B cell (primary cell): ENCODE results near the gene HMG20A. TPM values are rescaled to one million over a fixed set of nuclear protein-coding genes. Genes with fewer than 3 reads are reported as not detected.

Experiments used
- ATAC-seq: fragments of 200-7000 bp; cut with Tn5 transposase; one replicate; pipeline ENCODE4 v1.10.0; 2021; ENCODE audit warnings: low read depth, mild to moderate bottlenecking, moderate number of reproducible peaks, moderate library complexity
- CTCF ChIA-PET: fragments of 350-600 bp; sonication (Branson Sonifier 250); formaldehyde crosslinking; loops from one replicate; lab custom pipeline; 2021; ENCODE audit warnings: antibody characterized with exemption, inconsistent platforms; lab: Charles Lee
- POLR2A ChIA-PET: fragments of 350-600 bp; sonication (Branson Sonifier 250); formaldehyde crosslinking; loops from one replicate; lab custom pipeline; 2021; ENCODE audit warnings: antibody characterized with exemption; lab: Charles Lee
- DNase-seq: peaks from one replicate; pipeline ENCODE4 v3.0.0; 2013
- H2AFZ ChIP-seq: 2 replicates; pipeline ENCODE4 v1.6.1; 2012; ENCODE audit warnings: mild to moderate bottlenecking, low read depth, low read length; ENCODE audit not compliant: insufficient read depth, poor library complexity, severe bottlenecking
- H3K27ac ChIP-seq, 2 donors: 1 replicate in 1 of 2; 2 replicates in 1 of 2; pipeline ENCODE4 v1.5.1; 2012 to 2013; ENCODE audit warnings: low read length in 2 of 2, mild to moderate bottlenecking in 2 of 2, moderate library complexity in 1 of 2
- H3K27me3 ChIP-seq, 4 experiments: fragments of 200-600 bp in 1 of 4; sonication (generic) in 1 of 4; replicated peaks in 1 of 4; 1 replicate in 2 of 4; 2 replicates in 2 of 4; pipeline versions ENCODE4 v1.6.1 to v1.7.0; 2013 to 2016; ENCODE audit warnings: low read length in 3 of 4, mild to moderate bottlenecking in 2 of 4, mixed read lengths in 1 of 4, moderate library complexity in 1 of 4; ENCODE audit not compliant: insufficient read depth in 4 of 4, control insufficient read depth in 3 of 4; ENCODE audit errors: control extremely low read depth in 1 of 4
- H3K36me3 ChIP-seq, 2 experiments: replicated peaks in 1 of 2; 1 replicate in 1 of 2; 2 replicates in 1 of 2; pipeline versions ENCODE4 v1.6.1 to v1.7.1; 2013; ENCODE audit warnings: low read length in 1 of 2; ENCODE audit not compliant: insufficient read depth in 2 of 2, control insufficient read depth in 1 of 2; ENCODE audit errors: control extremely low read depth in 1 of 2, extremely low read depth in 1 of 2
- H3K4me1 ChIP-seq, 2 donors: fragments of 200-600 bp in 1 of 2; sonication (generic) in 1 of 2; 1 replicate in 1 of 2; 2 replicates in 1 of 2; pipeline versions ENCODE4 v1.5.1 to v1.6.1; 2013 to 2017; ENCODE audit warnings: low read length in 2 of 2; ENCODE audit not compliant: control insufficient read depth in 2 of 2, insufficient read depth in 2 of 2
- H3K4me2 ChIP-seq: replicated peaks from 2 replicates; pipeline ENCODE3; 2012; ENCODE audit warnings: mild to moderate bottlenecking, low read depth, low read length; ENCODE audit not compliant: poor library complexity, severe bottlenecking
- H3K4me3 ChIP-seq, 5 experiments: fragments of 200-600 bp in 1 of 5; sonication (generic) in 1 of 5; 1 replicate in 3 of 5; 2 replicates in 2 of 5; pipeline versions ENCODE4 v1.5.1 to v1.7.0; 2011 to 2016; ENCODE audit warnings: low read length in 4 of 5, mild to moderate bottlenecking in 4 of 5, low read depth in 2 of 5, control low read depth in 1 of 5, moderate library complexity in 1 of 5; ENCODE audit not compliant: insufficient read depth in 1 of 5; ENCODE audit errors: control extremely low read depth in 1 of 5, extremely low read depth in 1 of 5
- H3K79me2 ChIP-seq: fragments of 200-600 bp; sonication (generic); one replicate; pipeline ENCODE4 v1.6.0; 2016; ENCODE audit warnings: low read length; ENCODE audit not compliant: control insufficient read depth, insufficient read depth
- H3K9ac ChIP-seq: fragments of 200-600 bp; sonication (generic); 2 replicates; pipeline ENCODE4 v1.6.1; 2017; ENCODE audit warnings: mild to moderate bottlenecking, low read length, moderate library complexity
- H3K9me3 ChIP-seq, 3 donors: one replicate each; pipeline versions ENCODE4 v1.6.1 to v1.7.1; 2013; ENCODE audit warnings: low read length in 2 of 3; ENCODE audit not compliant: control insufficient read depth in 2 of 3, insufficient read depth in 1 of 3; ENCODE audit errors: control extremely low read depth in 1 of 3
- H4K20me1 ChIP-seq: 2 replicates; pipeline ENCODE4 v1.6.0; 2012; ENCODE audit warnings: mild to moderate bottlenecking, low read length; ENCODE audit not compliant: insufficient read depth, control insufficient read depth, poor library complexity, severe bottlenecking
- H3K27ac Mint-ChIP-seq: one replicate; pipeline ENCODE4 v1.8.0; 2021; ENCODE audit warnings: mixed read lengths
- H3K27me3 Mint-ChIP-seq: one replicate; pipeline ENCODE4 v1.8.0; 2021; ENCODE audit warnings: mixed read lengths
- H3K4me1 Mint-ChIP-seq: one replicate; pipeline ENCODE4 v1.8.0; 2021; ENCODE audit warnings: mixed read lengths
- H3K4me3 Mint-ChIP-seq: one replicate; pipeline ENCODE4 v1.8.0; 2021; ENCODE audit warnings: mixed read lengths
- H3K9me3 Mint-ChIP-seq: one replicate; pipeline ENCODE4 v1.8.0; 2022; ENCODE audit warnings: mixed read lengths; ENCODE audit not compliant: insufficient read depth
- CTCF ChIP-seq: fragments of 200-600 bp; IDR thresholded peaks from one replicate; pipeline ENCODE4 v1.8.0; 2022; ENCODE audit warnings: antibody characterized with exemption, mild to moderate bottlenecking
- EZH2 ChIP-seq: IDR thresholded peaks from 2 replicates; pipeline ENCODE4 v1.6.1; 2012; ENCODE audit warnings: borderline replicate concordance, low read depth, mild to moderate bottlenecking, moderate library complexity, low read length; ENCODE audit not compliant: insufficient read depth, poor library complexity, severe bottlenecking
- WGBS: methylation state at CpG from one replicate; pipeline ENCODE4 v1.1.5; 2013; ENCODE audit warnings: missing lambda C conversion rate; ENCODE audit not compliant: insufficient coverage; 5-methylcytosine and 5-hydroxymethylcytosine counted together
- intact Hi-C: fragments of 100-400 bp; cut with micrococcal nuclease; formaldehyde crosslinking; loops from one replicate; pipeline ENCODE4 v1.10.0; 2022
- polyA plus RNA-seq: library from polyadenylated mRNA; depleted of rRNA; stranded (reverse); fragments of >200 nt; gene quantifications from 2 replicates; pipeline ENCODE4 v1.2.3, GENCODE V29; 2012
- total RNA-seq, 2 donors: library from RNA; stranded (reverse); fragments of 120-200 nt in 1 of 2; gene quantifications; 1 replicate in 1 of 2; 2 replicates in 1 of 2; pipeline versions ENCODE4 v1.2.3 to v1.2.4, GENCODE V29; 2013 to 2022

Gene HMG20A
- total and polyA plus RNA-seq, 2 donors (not counting 1 experiment from before 2014, with no cell fraction given) = 26.1 to 63.5 TPM

- no CpG with 5 or more reads among the region's 1 CpG for WGBS
- intact Hi-C loops = no loop called here
Observed at GRCh38 chr15:77396692-77397091, 24.0 kb upstream of the HMG20A start.

GRCh38 chr15:77398927-77399326, 21.8 kb upstream of the HMG20A start:
- Histone ChIP-seq H3K27ac (no peak overlapping the region), H3K4me2 (no peak overlapping the region), H3K79me2 (peaks cover 85% of the 10 kb centered on the region), H3K9me3 (peaks cover 4 to 29% (median 6%) of the 10 kb centered on the region in 3 donors), H4K20me1 (peaks cover 20% of the 10 kb centered on the region), H3K27me3 (no peaks in the 10 kb centered on the region), H3K4me1 (peaks cover 0 to 3% of the 10 kb centered on the region in 2 donors), H3K9ac (no peak overlapping the region), H3K4me3 (no peak overlapping the region), H2AFZ (no peak overlapping the region), H3K36me3 (no peaks in the 10 kb centered on the region)
- H3K4me1 Mint-ChIP-seq = peaks cover 8% of the 10 kb centered on the region
- H3K4me3 Mint-ChIP-seq = no peak overlapping the region
- TF ChIP-seq EZH2 (no peak), CTCF (no peak)
- intact Hi-C loops = no loop called here
- CTCF ChIA-PET = no interaction called here
- no peak for ATAC-seq
- no peaks in the 10 kb centered on the region for H3K27me3 Mint-ChIP-seq
- no CpG with 5 or more reads among the region's 1 CpG for WGBS
- POLR2A ChIA-PET = interaction anchor here (1.6 kb wide), 1 partner anchor 10 kb away, joined by 5 read pairs; no protein-coding TSS in a partner anchor
- H3K9me3 Mint-ChIP-seq = peaks cover 10% of the 10 kb centered on the region
- DNase-seq = no peak
- H3K27ac Mint-ChIP-seq = no peak overlapping the region

More at GRCh38 chr15:77396692-77397091, 24.0 kb upstream of the HMG20A start:
- Histone ChIP-seq H3K79me2 (peaks cover 97% of the 10 kb centered on the region), H3K4me1 (no peaks in the 10 kb centered on the region), H2AFZ (no peak overlapping the region), H3K9me3 (peaks cover 4 to 29% (median 8%) of the 10 kb centered on the region in 3 donors), H3K36me3 (no peaks in the 10 kb centered on the region), H3K4me3 (no peak overlapping the region), H3K27me3 (no peaks in the 10 kb centered on the region), H4K20me1 (peaks cover 41% of the 10 kb centered on the region), H3K9ac (no peak overlapping the region), H3K27ac (no peak overlapping the region), H3K4me2 (no peak overlapping the region)
- no peak for TF ChIP-seq CTCF
- no peak for TF ChIP-seq EZH2
- Mint-ChIP-seq H3K27me3 (no peaks in the 10 kb centered on the region), H3K27ac (no peak overlapping the region), H3K4me3 (no peak overlapping the region), H3K4me1 (peaks cover 4% of the 10 kb centered on the region), H3K9me3 (peaks cover 10% of the 10 kb centered on the region)
- CTCF ChIA-PET = no interaction called here
- DNase-seq = no peak
- POLR2A ChIA-PET = interaction anchor here (1.0 kb wide), 1 partner anchor 12 kb away, joined by 3 read pairs; no protein-coding TSS in a partner anchor
- no peak for ATAC-seq
